Stimulated activated CD4-positive, alpha-beta T cell treated with anti-CD3 and anti-CD28 coated beads, Interleukin-2, amount 100 ng/mL, for 48 hours (primary cell): ENCODE results near the gene PHACTR4.
"Not testable (repeated sequence)": the region's sequence is repeated elsewhere in the genome, so short reads cannot be mapped to it uniquely, and the experiment has no call there.

Experiments used
- DNase-seq, 2 donors: peaks; one replicate each; pipeline ENCODE4 v3.0.0-alpha.2; 2020

The PHACTR4 gene

GRCh38 chr1:28373450-28373849, 3.9 kb downstream of the PHACTR4 start:
- not testable (repeated sequence) for DNase-seq

GRCh38 chr1:28374297-28374696, 4.8 kb downstream of the PHACTR4 start:
- DNase-seq, result no peak

- DNase-seq, result not testable (repeated sequence)
These were observed 6.1 kb downstream of the PHACTR4 start for GRCh38 chr1:28375598-28375997.

- DNase-seq, result not testable (repeated sequence)
These were observed 6.7 kb downstream of the PHACTR4 start for GRCh38 chr1:28376195-28376594.

GRCh38 chr1:28378906-28379305, 9.4 kb downstream of the PHACTR4 start:
- DNase-seq, result no peak

GRCh38 chr1:28380394-28380793, 10.9 kb downstream of the PHACTR4 start:
- no peak for DNase-seq

GRCh38 chr1:28383785-28384184, 14.2 kb downstream of the PHACTR4 start:
- not testable (repeated sequence) for DNase-seq

GRCh38 chr1:28392027-28392652, 22.6 kb downstream of the PHACTR4 start:
- no peak for DNase-seq

- DNase-seq, result no peak
These were observed 24.6 kb downstream of the PHACTR4 start for GRCh38 chr1:28394136-28394535.

GRCh38 chr1:28395181-28395580, 25.6 kb downstream of the PHACTR4 start:
- DNase-seq, result no peak

GRCh38 chr1:28401760-28402159, 32.2 kb downstream of the PHACTR4 start:
- DNase-seq, result no peak

GRCh38 chr1:28409090-28409489, 39.5 kb downstream of the PHACTR4 start:
- no peak for DNase-seq

GRCh38 chr1:28411656-28412055, 42.1 kb downstream of the PHACTR4 start:
- no peak for DNase-seq

GRCh38 chr1:28412731-28413130, 43.2 kb downstream of the PHACTR4 start:
- DNase-seq, result no peak

GRCh38 chr1:28416509-28417194, 47.1 kb downstream of the PHACTR4 start:
- DNase-seq, result no peak

GRCh38 chr1:28417441-28417922, 47.9 kb downstream of the PHACTR4 start:
- DNase-seq, result no peak

GRCh38 chr1:28417926-28418637, 48.5 kb downstream of the PHACTR4 start:
- DNase-seq, result no peak

GRCh38 chr1:28421744-28422143, 52.2 kb downstream of the PHACTR4 start:
- DNase-seq, result no peak

GRCh38 chr1:28426831-28427230, 57.3 kb downstream of the PHACTR4 start:
- DNase-seq, result no peak

- no peak for DNase-seq
These were observed 58.5 kb downstream of the PHACTR4 start for GRCh38 chr1:28428012-28428411.

GRCh38 chr1:28428990-28429520, 59.5 kb downstream of the PHACTR4 start:
- no peak for DNase-seq

GRCh38 chr1:28436211-28436769, 66.8 kb downstream of the PHACTR4 start:
- no peak for DNase-seq

GRCh38 chr1:28437264-28437923, 67.9 kb downstream of the PHACTR4 start:
- DNase-seq, result no peak
